GM21723 (cell line): ENCODE data around the gene CFAP46.
"Not testable (repeated sequence)": the region's sequence is repeated elsewhere in the genome, so short reads cannot be mapped to it uniquely, and the experiment has no call there.

Experiments
- ATAC-seq: cut with Tn5 transposase; IDR thresholded peaks from one replicate; pipeline ENCODE4 v1.9.1; 2021; ENCODE audit warnings: mild to moderate bottlenecking, moderate library complexity; ENCODE audit not compliant: unreplicated experiment

CFAP46 gene

GRCh38 chr10:132848951-132849545 is 93.3 kb downstream of the CFAP46 start:
- ATAC-seq = no peak

- ATAC-seq = no peak
Measured at GRCh38 chr10:132848291-132848701, 94.1 kb downstream of the CFAP46 start.

GRCh38 chr10:132847856-132848255 is 94.5 kb downstream of the CFAP46 start:
- no peak for ATAC-seq

GRCh38 chr10:132847416-132847777 is 95.0 kb downstream of the CFAP46 start:
- ATAC-seq = no peak

- ATAC-seq = no peak
Measured at GRCh38 chr10:132846631-132847415, 95.5 kb downstream of the CFAP46 start.

- no peak for ATAC-seq
Measured at GRCh38 chr10:132845780-132846595, 96.4 kb downstream of the CFAP46 start.

- ATAC-seq = no peak
Measured at GRCh38 chr10:132845041-132845551, 97.3 kb downstream of the CFAP46 start.

GRCh38 chr10:132844069-132844809 is 98.1 kb downstream of the CFAP46 start:
- ATAC-seq = no peak

GRCh38 chr10:132843276-132843675 is 99.1 kb downstream of the CFAP46 start:
- not testable (repeated sequence) for ATAC-seq

GRCh38 chr10:132842397-132842796 is 100.0 kb downstream of the CFAP46 start:
- ATAC-seq = no peak

GRCh38 chr10:132841615-132841975 is 100.8 kb downstream of the CFAP46 start:
- ATAC-seq = no peak

- ATAC-seq = no peak
Measured at GRCh38 chr10:132840698-132841614, 101.4 kb downstream of the CFAP46 start.

GRCh38 chr10:132839061-132839460 is 103.3 kb downstream of the CFAP46 start:
- no peak for ATAC-seq

GRCh38 chr10:132838346-132838970 is 103.9 kb downstream of the CFAP46 start:
- ATAC-seq = no peak

GRCh38 chr10:132837905-132838304 is 104.5 kb downstream of the CFAP46 start:
- no peak for ATAC-seq

GRCh38 chr10:132836832-132837540 is 105.4 kb downstream of the CFAP46 start:
- ATAC-seq = no peak

- ATAC-seq = no peak
Measured at GRCh38 chr10:132836248-132836831, 106.0 kb downstream of the CFAP46 start.

GRCh38 chr10:132835848-132836233 is 106.5 kb downstream of the CFAP46 start:
- no peak for ATAC-seq
